GM23338 (cell line): Measurements from ENCODE around the gene BRDT. TPM values are rescaled to one million over a fixed set of nuclear protein-coding genes. Genes with fewer than 3 reads are reported as not detected.

Experiments used
- ATAC-seq: fragments of 200-7000 bp; cut with Tn5 transposase; 3 replicates; pipeline ENCODE4 v1.9.1; 2020
- DNase-seq: peaks from one replicate; pipeline ENCODE4 v3.0.0-alpha.2; 2015; ENCODE audit warnings: low spot score
- H2AFZ ChIP-seq: fragments of 200-600 bp; sonication (generic); 2 replicates; pipeline ENCODE4 v1.8.0; 2016; ENCODE audit warnings: antibody characterized with exemption, mild to moderate bottlenecking, moderate library complexity
- H3F3A ChIP-seq: fragments of 200-600 bp; sonication (generic); replicated peaks from 2 replicates; pipeline ENCODE4 v1.8.0; 2017; ENCODE audit warnings: antibody characterized with exemption, mixed run types, low read depth
- H3K27ac ChIP-seq: fragments of 200-600 bp; sonication (generic); 2 replicates; pipeline ENCODE4 v1.6.1; 2016; ENCODE audit warnings: low read depth
- H3K27me3 ChIP-seq: fragments of 200-600 bp; sonication (generic); 2 replicates; pipeline ENCODE4 v1.8.0; 2016; ENCODE audit warnings: mild to moderate bottlenecking, mixed run types, moderate library complexity; ENCODE audit not compliant: insufficient read depth
- H3K36me3 ChIP-seq: fragments of 200-600 bp; sonication (generic); 2 replicates; pipeline ENCODE4 v1.8.0; 2016; ENCODE audit warnings: mild to moderate bottlenecking; ENCODE audit not compliant: insufficient read depth
- H3K4me1 ChIP-seq: fragments of 200-600 bp; sonication (generic); 2 replicates; pipeline ENCODE4 v1.8.0; 2016; ENCODE audit warnings: mild to moderate bottlenecking, moderate library complexity; ENCODE audit not compliant: insufficient read depth
- H3K4me2 ChIP-seq: fragments of 200-600 bp; sonication (generic); 2 replicates; pipeline ENCODE4 v1.7.1; 2017; ENCODE audit warnings: mixed run types
- H3K4me3 ChIP-seq: fragments of 200-600 bp; sonication (generic); 2 replicates; pipeline ENCODE4 v1.6.1; 2016; ENCODE audit warnings: mixed run types
- H3K79me2 ChIP-seq: fragments of 200-600 bp; sonication (generic); replicated peaks from 2 replicates; pipeline ENCODE4 v1.8.0; 2017; ENCODE audit warnings: mild to moderate bottlenecking; ENCODE audit not compliant: insufficient read depth
- H3K9me2 ChIP-seq: fragments of 200-600 bp; sonication (generic); 2 replicates; pipeline ENCODE4 v1.8.0; 2017; ENCODE audit not compliant: insufficient read depth
- H4K20me1 ChIP-seq: fragments of 200-600 bp; sonication (generic); replicated peaks from 2 replicates; pipeline ENCODE4 v1.8.0; 2017; ENCODE audit warnings: mild to moderate bottlenecking; ENCODE audit not compliant: insufficient read depth
- H3K27ac Mint-ChIP-seq: 2 replicates; pipeline ENCODE4 v1.8.0; 2020; ENCODE audit warnings: inconsistent platforms, mild to moderate bottlenecking, moderate library complexity, mixed read lengths
- H3K27me3 Mint-ChIP-seq: 3 replicates; pipeline ENCODE4 v1.8.0; 2022; ENCODE audit warnings: low read depth, mild to moderate bottlenecking, moderate library complexity, mixed read lengths, inconsistent platforms; ENCODE audit not compliant: insufficient read depth, poor library complexity
- H3K36me3 Mint-ChIP-seq: 3 replicates; pipeline ENCODE4 v1.8.0; 2021; ENCODE audit warnings: low read depth, mild to moderate bottlenecking, inconsistent platforms, moderate library complexity, mixed read lengths
- H3K4me1 Mint-ChIP-seq: 3 replicates; pipeline ENCODE4 v1.8.0; 2020; ENCODE audit warnings: mild to moderate bottlenecking, inconsistent platforms, mixed read lengths
- H3K4me3 Mint-ChIP-seq: 3 replicates; pipeline ENCODE4 v1.8.0; 2021; ENCODE audit warnings: moderate library complexity, mild to moderate bottlenecking, inconsistent platforms, mixed read lengths
- H3K9me3 Mint-ChIP-seq: 3 replicates; pipeline ENCODE4 v1.8.0; 2020; ENCODE audit warnings: moderate library complexity, mild to moderate bottlenecking, inconsistent platforms, mixed read lengths
- CREB1 ChIP-seq: fragments of 250-450 bp; sonication (Bioruptor Pico); IDR thresholded peaks from 2 replicates; pipeline ENCODE4 v1.5.0; 2020; ENCODE audit warnings: low read depth, mild to moderate bottlenecking, moderate library complexity
- CTCF ChIP-seq, 2 experiments: fragments of 200-600 bp in 1 of 2; sonication (generic) in 1 of 2; conservative IDR thresholded peaks; 2 replicates each; pipeline versions ENCODE4 v1.5.1 to v1.6.1; 2016 to 2017; ENCODE audit warnings: antibody characterized with exemption in 2 of 2, low read depth in 2 of 2, mild to moderate bottlenecking in 2 of 2, moderate library complexity in 1 of 2
- ETS1 ChIP-seq: IDR thresholded peaks from 2 replicates; pipeline ENCODE4 v1.6.1; 2016; ENCODE audit warnings: antibody characterized with exemption
- EZH2 ChIP-seq: fragments of 200-600 bp; sonication (generic); IDR thresholded peaks from one replicate; pipeline ENCODE4 v1.8.0; 2017; ENCODE audit warnings: antibody characterized with exemption, mild to moderate bottlenecking, low read depth; ENCODE audit not compliant: unreplicated experiment
- EZH2phosphoT487 ChIP-seq: fragments of 200-600 bp; sonication (generic); IDR thresholded peaks from one replicate; pipeline ENCODE4 v1.8.1; 2018; ENCODE audit warnings: antibody characterized with exemption; ENCODE audit not compliant: unreplicated experiment
- JUNB ChIP-seq: IDR thresholded peaks from one replicate; pipeline ENCODE4 v1.6.1; 2016; ENCODE audit warnings: antibody characterized with exemption; ENCODE audit not compliant: unreplicated experiment
- NANOG ChIP-seq: IDR thresholded peaks from 2 replicates; pipeline ENCODE4 v1.6.1; 2016; ENCODE audit warnings: antibody characterized with exemption, borderline replicate concordance
- POLR2AphosphoS5 ChIP-seq: IDR thresholded peaks from 2 replicates; pipeline ENCODE4 v1.6.1; 2016; ENCODE audit warnings: antibody characterized with exemption, low read depth
- REST ChIP-seq: IDR thresholded peaks from one replicate; pipeline ENCODE4 v1.6.1; 2018; ENCODE audit warnings: antibody characterized with exemption; ENCODE audit not compliant: unreplicated experiment
- STAT1 ChIP-seq: IDR thresholded peaks from one replicate; pipeline ENCODE4 v1.6.1; 2016; ENCODE audit warnings: antibody characterized with exemption; ENCODE audit not compliant: unreplicated experiment
- ZNF114 ChIP-seq: fragments of 250-450 bp; sonication (Bioruptor Pico); IDR thresholded peaks from 2 replicates; pipeline ENCODE4 v1.5.0; 2020; ENCODE audit warnings: mild to moderate bottlenecking, moderate library complexity
- ZNF331 ChIP-seq: fragments of 250-450 bp; sonication (Bioruptor Pico); IDR thresholded peaks from 2 replicates; pipeline ENCODE4 v1.5.0; 2020; ENCODE audit warnings: low read depth, mild to moderate bottlenecking, moderate library complexity
- ZNF462 ChIP-seq: fragments of 250-450 bp; sonication (Bioruptor Pico); IDR thresholded peaks from 2 replicates; pipeline ENCODE4 v1.5.0; 2020; ENCODE audit warnings: mild to moderate bottlenecking, moderate library complexity
- polyA plus RNA-seq: library from polyadenylated mRNA; unstranded; fragments of >200 nt; fragmentation: Nextera tagmentation; extraction: Ambion mirVana; gene quantifications from 2 replicates; pipeline ENCODE4 v1.2.1, GENCODE V29; 2016
- total RNA-seq: library from RNA; depleted of rRNA; stranded (reverse); fragments of >200 nt; shearing (Covaris generic); gene quantifications from 2 replicates; pipeline ENCODE4 v1.2.3, GENCODE V29; 2014

The BRDT gene
- total and polyA plus RNA-seq, 2 experiments from 2014 or later = 0.58 to 0.80 TPM

GRCh38 chr1:92026806-92027205 is 77.6 kb downstream of the BRDT start:
- Histone ChIP-seq H3K36me3 (no peaks in the 10 kb centered on the region), H3F3A (no peaks in the 10 kb centered on the region), H3K27me3 (peaks cover 18% of the 10 kb centered on the region), H3K79me2 (no peaks in the 10 kb centered on the region), H2AFZ (no peak overlapping the region), H4K20me1 (no peaks in the 10 kb centered on the region), H3K4me2 (no peak overlapping the region), H3K4me1 (peaks cover 14% of the 10 kb centered on the region), H3K4me3 (no peak overlapping the region), H3K27ac (no peak overlapping the region), H3K9me2 (no peaks in the 10 kb centered on the region)
- Mint-ChIP-seq H3K4me3 (no peak overlapping the region), H3K36me3 (peaks cover 13% of the 10 kb centered on the region; the same call in 2 of the 3 replicates), H3K9me3 (peaks cover 17% of the 10 kb centered on the region), H3K27ac (no peak overlapping the region), H3K4me1 (peaks cover 11% of the 10 kb centered on the region), H3K27me3 (peaks cover 16% of the 10 kb centered on the region)
- no peak for ATAC-seq
- no peak for DNase-seq
- TF ChIP-seq ZNF331 (CRISPR knock-in tag) (no peak), EZH2phosphoT487 (no peak), ZNF114 (no peak), ZNF462 (CRISPR knock-in tag) (no peak), ETS1 (no peak), POLR2AphosphoS5 (no peak), CTCF (conservative IDR thresholded peaks at IDR 0.05; ENCODE audit: low read depth in 2 of 2) (no peak), NANOG (no peak), REST (no peak), STAT1 (no peak), JUNB (no peak), EZH2 (no peak), CREB1 (CRISPR knock-in tag) (no peak)
